Fibroblast of skin of right quadriceps (primary cell): ENCODE measurements around the gene TIMM9.
"Not testable (repeated sequence)": the region's sequence is repeated elsewhere in the genome, so short reads cannot be mapped to it uniquely, and the experiment has no call there.

ENCODE experiments used
- DNase-seq: peaks from one replicate; pipeline ENCODE4 v3.0.0-alpha.2; 2013

Gene TIMM9

GRCh38 chr14:58397156-58397555, 30.2 kb downstream of the TIMM9 start:
- no peak for DNase-seq

GRCh38 chr14:58395812-58396788, 31.2 kb downstream of the TIMM9 start, which contains the start of gene TOMM20L:
Gene TOMM20L, plus strand, starts transcription at chr14:58395930. Its CDS starts 28 bp downstream, at chr14:58395958.
- DNase-seq, result peak; percentile 70

GRCh38 chr14:58395562-58395811, 31.8 kb downstream of the TIMM9 start:
- DNase-seq, result no peak

GRCh38 chr14:58390830-58391229, 36.5 kb downstream of the TIMM9 start:
- DNase-seq, result no peak

GRCh38 chr14:58376791-58377190, 50.5 kb downstream of the TIMM9 start:
- DNase-seq, result no peak

GRCh38 chr14:58368956-58369355, 58.4 kb downstream of the TIMM9 start:
- DNase-seq, result no peak

- no peak for DNase-seq
Observed at GRCh38 chr14:58367296-58367695, 60.0 kb downstream of the TIMM9 start.

- DNase-seq, result no peak
Observed at GRCh38 chr14:58364316-58364715, 63.0 kb downstream of the TIMM9 start.

GRCh38 chr14:58362798-58363412, 64.4 kb downstream of the TIMM9 start:
- peak; percentile 16 for DNase-seq

GRCh38 chr14:58362272-58362671, 65.1 kb downstream of the TIMM9 start:
- not testable (repeated sequence) for DNase-seq
